IMR-90 (cell line): ENCODE data around the gene TSPO. TPM values are rescaled to one million over a fixed set of nuclear protein-coding genes. Genes with fewer than 3 reads are reported as not detected.
A peak's percentile ranks its signal among the peaks of the same experiment; 100 is the strongest.

ENCODE experiments used
- ATAC-seq: fragments of 200-7000 bp; cut with Tn5 transposase; 2 replicates; pipeline ENCODE4 v1.9.1; 2020; ENCODE audit warnings: low read depth, mild to moderate bottlenecking, moderate library complexity
- BruUV-seq: library from RNA; stranded (reverse); fragments of 400-500 nt; replicated peaks from 2 replicates; lab custom pipeline; 2021; lab: Mats Ljungman, UMichigan
- CTCF ChIA-PET: fragments of 300-600 bp; formaldehyde crosslinking; extraction: SDS; loops from one replicate; lab custom pipeline; 2021; ENCODE audit warnings: antibody characterized with exemption; lab: Yijun Ruan, JAX
- POLR2A ChIA-PET: fragments of 300-600 bp; sonication (Branson Sonifier 250); formaldehyde crosslinking; loops from one replicate; lab custom pipeline; 2022; ENCODE audit warnings: antibody characterized with exemption; ENCODE audit not compliant: unreplicated experiment; lab: Charles Lee
- DNase-seq: peaks from one replicate; pipeline ENCODE4 v3.0.0; 2013
- H2AFZ ChIP-seq: replicated peaks from 2 replicates; pipeline ENCODE3; 2013; ENCODE audit warnings: low read length, mild to moderate bottlenecking; ENCODE audit not compliant: poor library complexity
- H2AK5ac ChIP-seq: 2 replicates; pipeline ENCODE4 v1.6.1; 2013; ENCODE audit warnings: low read depth, low read length, inconsistent platforms
- H2AK9ac ChIP-seq: replicated peaks from 2 replicates; pipeline ENCODE3; 2013; ENCODE audit warnings: mild to moderate bottlenecking, low read depth, low read length, moderate library complexity; ENCODE audit not compliant: poor library complexity
- H2BK120ac ChIP-seq: 2 replicates; pipeline ENCODE4 v1.6.1; 2013; ENCODE audit warnings: low read depth, low read length, inconsistent platforms
- H2BK15ac ChIP-seq: 3 replicates; pipeline ENCODE4 v1.6.1; 2013; ENCODE audit warnings: low read depth, low read length, inconsistent platforms
- H2BK20ac ChIP-seq: 2 replicates; pipeline ENCODE4 v1.6.1; 2013; ENCODE audit warnings: low read depth, mild to moderate bottlenecking, inconsistent platforms, low read length, moderate library complexity
- H2BK5ac ChIP-seq: 2 replicates; pipeline ENCODE4 v1.6.1; 2013; ENCODE audit warnings: mild to moderate bottlenecking, low read depth, low read length, inconsistent platforms; ENCODE audit not compliant: poor library complexity, severe bottlenecking
- H3K14ac ChIP-seq: replicated peaks from 2 replicates; pipeline ENCODE4 v1.6.1; 2013; ENCODE audit warnings: low read depth, low read length, inconsistent platforms
- H3K18ac ChIP-seq: 2 replicates; pipeline ENCODE4 v1.6.1; 2013; ENCODE audit warnings: low read depth, low read length, control low read depth
- H3K23ac ChIP-seq: 2 replicates; pipeline ENCODE4 v1.6.1; 2013; ENCODE audit warnings: low read depth, low read length, inconsistent platforms
- H3K27ac ChIP-seq: 2 replicates; pipeline ENCODE4 v1.5.1; 2013; ENCODE audit warnings: mild to moderate bottlenecking, control low read depth, low read length; ENCODE audit not compliant: insufficient read depth
- H3K27me3 ChIP-seq: 2 replicates; pipeline ENCODE4 v1.6.1; 2013; ENCODE audit warnings: low read length; ENCODE audit not compliant: control insufficient read depth, insufficient read depth
- H3K36me3 ChIP-seq: 2 replicates; pipeline ENCODE4 v1.6.1; 2013; ENCODE audit warnings: low read length, mixed read lengths; ENCODE audit not compliant: control insufficient read depth, insufficient read depth
- H3K4ac ChIP-seq: 2 replicates; pipeline ENCODE4 v1.6.1; 2013; ENCODE audit warnings: low read depth, low read length, inconsistent platforms
- H3K4me1 ChIP-seq: 2 replicates; pipeline ENCODE4 v1.6.1; 2013; ENCODE audit warnings: low read length, mixed read lengths; ENCODE audit not compliant: control insufficient read depth, insufficient read depth
- H3K4me2 ChIP-seq: 2 replicates; pipeline ENCODE4 v1.6.1; 2013; ENCODE audit warnings: low read depth, mild to moderate bottlenecking, control low read depth, low read length, moderate library complexity
- H3K4me3 ChIP-seq: 2 replicates; pipeline ENCODE4 v1.5.1; 2013; ENCODE audit warnings: low read depth, mild to moderate bottlenecking, control low read depth, low read length, moderate library complexity; ENCODE audit not compliant: insufficient read depth
- H3K56ac ChIP-seq: 2 replicates; pipeline ENCODE4 v1.6.1; 2013; ENCODE audit warnings: low read length, inconsistent platforms; ENCODE audit not compliant: insufficient read depth; ENCODE audit errors: extremely low read depth
- H3K79me1 ChIP-seq, 2 experiments: 2 replicates each; pipeline ENCODE4 v1.6.1; 2013; ENCODE audit warnings: low read length in 2 of 2, inconsistent platforms in 1 of 2, low read depth in 1 of 2
- H3K9ac ChIP-seq: 2 replicates; pipeline ENCODE4 v1.6.1; 2013; ENCODE audit warnings: low read depth, low read length, control low read depth
- H3K9me1 ChIP-seq: 2 replicates; pipeline ENCODE4 v1.6.1; 2013; ENCODE audit warnings: low read length, inconsistent platforms; ENCODE audit not compliant: insufficient read depth
- H3K9me3 ChIP-seq: 2 replicates; pipeline ENCODE4 v1.6.1; 2013; ENCODE audit warnings: low read length; ENCODE audit not compliant: control insufficient read depth, insufficient read depth
- H4K20me1 ChIP-seq: 2 replicates; pipeline ENCODE4 v1.6.1; 2013; ENCODE audit warnings: low read length, inconsistent platforms; ENCODE audit not compliant: insufficient read depth
- H4K5ac ChIP-seq: 2 replicates; pipeline ENCODE4 v1.6.1; 2013; ENCODE audit warnings: mild to moderate bottlenecking, low read depth, low read length, control low read depth
- H4K8ac ChIP-seq, 2 experiments: 2 replicates each; pipeline ENCODE4 v1.6.1; 2013; ENCODE audit warnings: low read depth in 2 of 2, low read length in 2 of 2, control low read depth in 1 of 2, inconsistent platforms in 1 of 2
- H4K91ac ChIP-seq: 2 replicates; pipeline ENCODE4 v1.6.1; 2013; ENCODE audit warnings: low read depth, low read length, inconsistent platforms; ENCODE audit not compliant: insufficient read depth
- CEBPB ChIP-seq: IDR thresholded peaks from 2 replicates; pipeline ENCODE4 v1.6.1; 2012; ENCODE audit warnings: low read depth, low read length, improper control_type of control experiment
- RAD21 ChIP-seq: IDR thresholded peaks from 2 replicates; pipeline ENCODE4 v1.6.1; 2012; ENCODE audit warnings: low read length, improper control_type of control experiment
- SMC3 ChIP-seq: fragments of 150-350 bp; IDR thresholded peaks from 2 replicates; pipeline ENCODE4 v1.6.1; 2016; ENCODE audit warnings: low read depth, mild to moderate bottlenecking, antibody characterized with exemption, low read length, moderate library complexity
- WGBS, 2 experiments: methylation state at CpG; one replicate each; pipeline versions ENCODE4 v1.1.5 to v1.1.7; 2013; ENCODE audit warnings: missing lambda C conversion rate in 2 of 2; ENCODE audit not compliant: insufficient read length in 1 of 2; ENCODE audit errors: extremely low coverage in 2 of 2; 5-methylcytosine and 5-hydroxymethylcytosine counted together
- dilution Hi-C: fragments of 300-500 bp; cut with HindIII; formaldehyde crosslinking; loops from one replicate; pipeline ENCODE4 v1.14.3; 2018; ENCODE audit warnings: low sequenced_read_pairs; ENCODE audit not compliant: unreplicated experiment
- in situ Hi-C: fragments of 300-500 bp; cut with MboI; formaldehyde crosslinking; loops from 3 replicates; pipeline ENCODE4 v1.14.3; 2019; ENCODE audit warnings: low sequenced_read_pairs, inconsistent platforms, mixed read lengths
- intact Hi-C: fragments of 100-400 bp; cut with micrococcal nuclease; formaldehyde crosslinking; loops from 2 replicates; pipeline ENCODE4 v1.10.0; 2022
- polyA plus RNA-seq, 3 experiments: library from polyadenylated mRNA; depleted of rRNA; stranded (reverse); fragments of >200 nt; gene quantifications; 2 replicates each; pipeline ENCODE4 v1.2.3, GENCODE V29; 2012; ENCODE audit warnings: low replicate concordance in 1 of 3
- total RNA-seq: library from RNA; depleted of rRNA; stranded (reverse); fragments of >200 nt; gene quantifications from 2 replicates; pipeline ENCODE4 v1.2.3, GENCODE V29; 2012
- TF ChIP-seq, protein P1 (sequence below): conservative IDR thresholded peaks from 2 replicates; pipeline ENCODE4 v1.5.1; 2012; ENCODE audit warnings: mild to moderate bottlenecking, low read depth, low read length, improper control_type of control experiment

Gene TSPO
- total and polyA plus RNA-seq, 2 of the 4 experiments (the other 2 are of a cell fraction), result 115 to 297 TPM

DNA sequence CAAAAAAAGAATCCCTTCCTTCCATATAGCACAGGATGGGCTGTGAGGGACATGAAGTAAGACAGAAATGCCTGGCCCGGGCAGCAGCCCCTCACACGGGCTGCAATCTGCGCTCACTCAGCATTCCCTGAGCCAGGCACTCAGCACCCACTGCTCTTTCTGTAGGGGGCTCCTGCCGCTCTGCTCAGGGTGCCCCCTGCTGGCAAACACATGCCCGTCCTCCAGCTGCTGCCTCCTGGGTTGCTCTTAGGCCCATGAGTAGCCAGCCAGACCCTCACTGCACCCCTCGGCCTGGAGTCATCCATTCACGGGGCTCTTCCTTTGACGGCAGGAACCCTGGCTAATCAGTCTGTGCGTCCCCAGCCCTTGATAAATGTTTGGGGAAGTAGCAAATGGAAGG is 15.1 kb upstream of the TSPO start:
- Histone ChIP-seq H2AK5ac (no peak overlapping the region), H4K91ac (no peak overlapping the region), H4K20me1 (no peaks in the 10 kb centered on the region; the same call in 1 of the 2 replicates), H2AFZ (no peak overlapping the region), H2BK5ac (no peak overlapping the region), H2AK9ac (no peak overlapping the region), H2BK20ac (no peak overlapping the region), H3K23ac (no peak overlapping the region), H3K9me1 (no peaks in the 10 kb centered on the region), H3K27ac (no peak overlapping the region), H3K4me2 (no peak overlapping the region), H3K9me3 (no peaks in the 10 kb centered on the region), H4K8ac (no peak overlapping the region), H2BK120ac (no peak overlapping the region), H3K36me3 (peaks cover 46% of the 10 kb centered on the region), H3K27me3 (no peaks in the 10 kb centered on the region), H3K4me3 (no peak overlapping the region), H2BK15ac (no peak overlapping the region), H3K56ac (no peak overlapping the region), H3K14ac (no peak overlapping the region), H4K5ac (no peak overlapping the region), H3K79me1 (peaks cover 6 to 12% of the 10 kb centered on the region in 2 experiments; a peak in 2 of 4 replicates), H3K9ac (no peak overlapping the region), H3K4ac (no peak overlapping the region), H3K4me1 (no peaks in the 10 kb centered on the region), H3K18ac (no peak overlapping the region)
- BruUV-seq, result no TSS peak
- POLR2A ChIA-PET, result no interaction called here
- DNase-seq (peak; percentile 30), ATAC-seq (peak; percentile 92)
- in situ Hi-C loops, result no loop called here
- WGBS, 2 experiments, result 54% methylated on average over 5 of the region's 9 CpGs; no CpG with 5 or more reads in 1 of the 2 experiments
- TF ChIP-seq, protein P1, sequence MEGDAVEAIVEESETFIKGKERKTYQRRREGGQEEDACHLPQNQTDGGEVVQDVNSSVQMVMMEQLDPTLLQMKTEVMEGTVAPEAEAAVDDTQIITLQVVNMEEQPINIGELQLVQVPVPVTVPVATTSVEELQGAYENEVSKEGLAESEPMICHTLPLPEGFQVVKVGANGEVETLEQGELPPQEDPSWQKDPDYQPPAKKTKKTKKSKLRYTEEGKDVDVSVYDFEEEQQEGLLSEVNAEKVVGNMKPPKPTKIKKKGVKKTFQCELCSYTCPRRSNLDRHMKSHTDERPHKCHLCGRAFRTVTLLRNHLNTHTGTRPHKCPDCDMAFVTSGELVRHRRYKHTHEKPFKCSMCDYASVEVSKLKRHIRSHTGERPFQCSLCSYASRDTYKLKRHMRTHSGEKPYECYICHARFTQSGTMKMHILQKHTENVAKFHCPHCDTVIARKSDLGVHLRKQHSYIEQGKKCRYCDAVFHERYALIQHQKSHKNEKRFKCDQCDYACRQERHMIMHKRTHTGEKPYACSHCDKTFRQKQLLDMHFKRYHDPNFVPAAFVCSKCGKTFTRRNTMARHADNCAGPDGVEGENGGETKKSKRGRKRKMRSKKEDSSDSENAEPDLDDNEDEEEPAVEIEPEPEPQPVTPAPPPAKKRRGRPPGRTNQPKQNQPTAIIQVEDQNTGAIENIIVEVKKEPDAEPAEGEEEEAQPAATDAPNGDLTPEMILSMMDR, result peak; percentile 61
- peak; percentile 68 for TF ChIP-seq SMC3
- TF ChIP-seq RAD21, result peak; percentile 67
- TF ChIP-seq CEBPB, result no peak
- intact Hi-C loops, result no loop called here
- CTCF ChIA-PET, result no interaction called here
- dilution Hi-C loops, result no loop called here
